ENCODE measurements around the gene DNPEP. TPM values are rescaled to one million over a fixed set of nuclear protein-coding genes. Genes with fewer than 3 reads are reported as not detected.
"Not testable (repeated sequence)": the region's sequence is repeated elsewhere in the genome, so short reads cannot be mapped to it uniquely, and the experiment has no call there.

The DNPEP gene
- total RNA-seq, 1 donor from 2014 or later, result 86.6 TPM

DNA sequence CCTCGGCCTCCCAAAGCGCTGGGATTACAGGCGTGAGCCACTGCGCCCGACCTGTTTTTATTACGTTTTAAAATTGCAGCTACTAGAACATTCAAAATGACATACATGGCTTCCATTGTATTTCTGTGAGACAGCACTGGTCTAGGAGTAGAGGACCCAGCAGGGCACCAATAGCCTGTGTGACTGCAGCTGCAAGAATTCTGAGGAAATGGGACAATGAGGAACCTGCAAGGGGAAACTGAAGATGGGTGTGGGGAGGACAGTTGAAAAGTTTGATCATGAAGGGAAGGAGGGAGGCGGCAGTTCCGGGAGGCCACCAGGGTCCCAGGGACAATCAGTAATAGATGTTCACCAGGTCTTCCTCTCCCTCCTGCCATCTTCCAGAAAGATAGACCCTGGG, 13.9 kb upstream of the DNPEP start:
- DNase-seq (ENCODE audit: low spot score), result no peak

DNA sequence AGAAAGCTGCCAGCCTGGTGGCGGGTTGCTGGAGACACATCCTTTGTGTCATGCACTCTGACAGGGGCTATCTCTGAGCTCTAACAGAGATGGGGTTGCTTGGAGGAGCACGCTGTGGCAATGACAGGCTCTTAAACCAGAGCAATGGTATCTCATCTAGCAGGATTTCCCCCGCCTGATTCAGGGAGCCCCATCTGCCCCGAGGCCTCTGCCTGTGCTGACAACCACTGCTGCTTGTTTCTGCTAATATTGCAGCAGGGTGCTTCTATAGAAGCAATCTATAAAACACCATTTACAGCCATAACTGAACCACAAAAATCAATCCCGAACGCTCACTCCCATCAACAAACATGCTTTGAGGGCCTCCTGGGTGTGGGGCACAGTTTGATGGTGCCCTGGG, 12.8 kb upstream of the DNPEP start:
- no peak for DNase-seq (ENCODE audit: low spot score)

- no peak for DNase-seq (ENCODE audit: low spot score)
Observed at GRCh38 chr2:219399716-219400478, 12.2 kb upstream of the DNPEP start.

- DNase-seq (ENCODE audit: low spot score), result no peak
Observed at GRCh38 chr2:219398721-219399363, 11.1 kb upstream of the DNPEP start.

GRCh38 chr2:219396863-219397457, 9.2 kb upstream of the DNPEP start:
- no peak for DNase-seq (ENCODE audit: low spot score)

DNA sequence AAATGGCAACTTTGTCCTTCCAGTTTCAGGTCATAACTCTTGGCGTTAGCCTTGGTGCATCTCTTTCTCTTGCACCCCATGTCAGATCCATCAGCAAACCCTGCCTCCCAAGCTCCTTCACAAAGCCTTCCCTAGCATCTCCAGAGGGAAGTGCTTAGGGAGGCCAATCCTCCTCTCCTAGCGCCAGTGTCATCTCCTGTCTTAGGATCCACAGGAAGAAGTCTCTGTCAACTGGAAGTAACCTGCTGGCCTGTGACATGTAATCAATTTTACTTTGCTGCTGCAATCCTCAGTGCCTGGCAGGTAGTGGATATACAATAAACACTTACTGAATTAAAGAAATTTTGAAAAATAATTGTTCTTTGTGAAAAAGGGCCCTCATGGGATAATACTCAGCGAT, 7.9 kb upstream of the DNPEP start:
- DNase-seq (ENCODE audit: low spot score), result no peak

GRCh38 chr2:219395056-219395455, 7.3 kb upstream of the DNPEP start:
- not testable (repeated sequence) for DNase-seq (ENCODE audit: low spot score)

DNA sequence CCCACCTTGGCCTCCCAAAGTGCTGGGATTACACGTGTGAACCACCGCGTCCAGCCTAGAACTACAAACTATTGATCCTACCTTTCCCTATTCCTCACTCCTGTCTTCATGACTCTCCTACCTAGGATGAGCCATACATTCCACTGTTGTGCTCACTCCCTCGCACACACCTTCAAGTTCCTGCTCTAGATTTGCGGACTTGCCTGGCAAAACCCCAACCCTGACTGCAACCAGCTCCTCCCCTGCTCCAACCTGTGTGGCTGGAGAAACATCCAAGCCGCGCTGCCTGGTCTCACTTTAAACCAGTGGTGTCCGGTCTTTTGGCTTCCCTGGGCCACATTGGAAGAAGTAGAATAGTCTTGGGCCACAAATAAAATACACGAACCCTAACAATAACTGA, 5.0 kb upstream of the DNPEP start:
- no peak for DNase-seq (ENCODE audit: low spot score)

- no peak for DNase-seq (ENCODE audit: low spot score)
Observed at GRCh38 chr2:219388907-219389156, 1.1 kb upstream of the DNPEP start.

DNA sequence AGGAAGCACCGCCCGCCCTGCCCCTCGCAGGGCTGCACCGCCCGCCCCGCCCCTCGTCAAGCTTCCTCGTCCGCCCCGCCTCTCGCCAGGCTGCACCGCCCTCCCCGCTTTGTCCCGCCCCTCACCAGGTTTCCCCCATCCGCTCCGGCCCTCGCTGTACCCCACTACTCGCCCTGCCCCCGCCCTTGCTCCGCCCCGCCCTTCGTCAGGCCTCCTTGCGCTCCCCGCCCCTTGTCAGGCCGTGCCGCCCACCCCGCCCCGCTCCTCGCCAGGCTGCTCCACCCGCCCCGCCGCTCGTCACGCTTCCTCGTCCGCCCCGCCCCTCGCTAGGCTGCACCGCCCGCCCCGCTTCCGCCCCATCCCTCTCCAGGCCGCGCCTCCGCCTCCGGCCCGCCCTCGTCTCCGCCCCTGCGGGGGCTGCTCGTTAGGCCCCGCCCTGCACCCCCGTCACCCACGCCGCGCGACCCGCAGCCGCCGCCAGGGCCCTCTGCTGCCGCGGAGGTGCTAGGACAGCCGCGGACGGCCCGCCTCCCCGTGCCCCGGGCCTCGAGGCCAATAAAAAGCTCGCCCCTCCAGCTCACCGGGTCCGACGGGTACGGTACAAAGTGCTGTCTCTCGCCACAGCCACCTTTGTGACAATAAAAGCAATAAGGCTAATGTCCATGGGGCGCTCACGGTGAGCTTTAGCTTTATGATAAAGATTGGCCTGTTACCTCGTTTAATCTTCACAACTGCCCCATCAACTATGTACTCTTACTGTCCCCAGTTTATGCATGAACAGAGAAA, 602 bp upstream of the DNPEP start:
- DNase-seq (ENCODE audit: low spot score), result peak; percentile 99

- no peak for DNase-seq (ENCODE audit: low spot score)
Observed at GRCh38 chr2:219386532-219387280, 1.0 kb downstream of the DNPEP start.

DNA sequence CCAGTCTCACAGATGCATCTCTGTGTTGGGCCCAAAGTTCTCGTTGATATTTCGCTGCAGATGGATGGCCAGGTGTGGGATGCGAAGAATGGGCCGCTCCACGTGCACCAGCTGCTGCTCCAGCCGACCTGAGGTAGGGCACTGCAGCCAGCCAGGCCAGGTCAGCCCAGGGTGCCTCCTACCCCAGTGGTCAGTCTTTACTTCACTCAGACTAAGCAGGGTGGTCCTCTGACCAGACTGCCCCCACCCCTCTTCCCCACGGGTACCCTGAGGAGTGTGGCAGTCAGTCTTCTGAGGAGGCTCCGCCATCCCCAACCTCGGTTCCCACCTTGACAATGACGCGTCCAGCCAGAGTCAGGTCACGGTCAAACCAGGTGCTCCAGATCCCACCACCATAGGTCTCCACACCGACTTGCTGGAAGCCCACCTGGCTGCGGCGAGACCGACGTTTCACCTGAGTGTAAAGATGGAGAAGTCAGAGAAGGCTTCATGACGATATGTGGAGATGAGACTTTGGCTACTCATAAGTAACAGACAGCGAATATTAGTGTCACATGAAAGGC, 1.7 kb downstream of the DNPEP start:
- DNase-seq (ENCODE audit: low spot score), result no peak

- DNase-seq (ENCODE audit: low spot score), result no peak
Observed at GRCh38 chr2:219384859-219385258, 2.9 kb downstream of the DNPEP start.

DNA sequence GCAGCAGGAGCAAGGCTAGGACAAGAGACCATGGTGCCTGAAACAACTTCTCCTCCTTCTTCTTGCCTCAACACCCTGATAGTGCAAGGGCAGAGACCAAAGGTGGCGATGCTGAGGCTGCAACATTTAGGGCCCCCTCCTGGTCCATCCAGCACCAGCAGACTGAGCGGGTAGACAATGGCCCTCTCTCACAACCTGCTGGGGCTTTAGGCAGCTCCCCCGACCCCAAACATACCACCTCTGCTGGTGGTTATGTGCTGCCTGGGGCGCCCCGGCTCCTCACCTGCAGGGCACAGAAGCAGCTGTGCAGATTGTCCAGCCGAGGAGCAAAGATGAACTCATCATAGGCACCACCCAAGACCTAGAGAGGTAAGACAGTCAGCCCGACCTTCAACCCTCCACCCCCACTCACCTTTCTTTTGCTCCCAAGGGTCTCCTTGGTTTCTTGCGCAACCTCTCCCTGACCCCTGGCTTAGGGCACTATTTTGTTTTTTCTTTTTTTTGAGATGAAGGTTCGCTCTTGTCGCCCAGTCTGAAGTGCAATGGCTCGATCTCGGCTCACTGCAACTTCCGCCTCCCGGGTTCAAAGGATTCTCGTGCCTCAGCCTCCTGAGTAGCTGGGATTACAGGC, 3.5 kb downstream of the DNPEP start:
- DNase-seq (ENCODE audit: low spot score), result no peak

- DNase-seq (ENCODE audit: low spot score), result no peak
Observed at GRCh38 chr2:219381448-219381847, 6.3 kb downstream of the DNPEP start.

DNA sequence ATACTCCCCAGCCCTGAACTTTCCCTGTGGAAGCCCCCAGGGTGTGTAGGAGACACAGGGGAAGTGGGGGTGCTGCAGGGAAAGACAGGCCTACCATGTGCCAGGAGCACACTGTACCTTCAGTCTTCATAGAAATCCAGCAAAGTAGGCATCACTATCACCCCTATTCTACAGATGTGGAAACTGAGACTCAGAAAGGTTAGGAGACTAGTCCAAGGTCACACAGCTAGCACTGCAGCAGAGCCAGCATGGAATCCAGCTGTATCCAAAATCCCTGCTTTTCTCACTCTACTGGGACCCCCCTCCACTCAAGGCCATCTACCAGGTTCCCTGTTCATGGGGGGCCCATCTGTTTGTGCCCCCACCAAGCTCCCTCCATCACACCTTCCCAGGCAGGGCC, 6.8 kb downstream of the DNPEP start:
- no peak for DNase-seq (ENCODE audit: low spot score)

GRCh38 chr2:219378163-219378851, 9.4 kb downstream of the DNPEP start:
- DNase-seq (ENCODE audit: low spot score), result no peak

DNA sequence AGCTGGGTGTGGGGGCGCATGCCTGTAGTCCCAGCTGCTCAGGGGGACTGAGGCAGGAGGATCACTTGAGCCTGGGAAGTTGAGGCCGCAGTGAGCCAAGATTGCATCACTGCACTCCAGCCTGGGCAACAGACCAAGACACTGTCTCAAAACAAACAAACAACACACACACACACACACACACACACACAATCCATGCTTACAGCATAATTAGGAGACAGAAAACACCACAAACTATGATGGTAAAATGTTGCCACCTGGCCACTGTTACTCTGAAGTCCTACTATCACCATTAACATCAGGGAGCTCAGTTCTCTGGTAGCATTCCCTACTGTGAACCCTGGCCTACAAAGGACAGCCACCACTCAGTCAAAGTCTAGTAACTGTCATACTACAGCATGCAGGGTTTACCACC, 18.3 kb downstream of the DNPEP start:
- DNase-seq (ENCODE audit: low spot score), result no peak

DNA sequence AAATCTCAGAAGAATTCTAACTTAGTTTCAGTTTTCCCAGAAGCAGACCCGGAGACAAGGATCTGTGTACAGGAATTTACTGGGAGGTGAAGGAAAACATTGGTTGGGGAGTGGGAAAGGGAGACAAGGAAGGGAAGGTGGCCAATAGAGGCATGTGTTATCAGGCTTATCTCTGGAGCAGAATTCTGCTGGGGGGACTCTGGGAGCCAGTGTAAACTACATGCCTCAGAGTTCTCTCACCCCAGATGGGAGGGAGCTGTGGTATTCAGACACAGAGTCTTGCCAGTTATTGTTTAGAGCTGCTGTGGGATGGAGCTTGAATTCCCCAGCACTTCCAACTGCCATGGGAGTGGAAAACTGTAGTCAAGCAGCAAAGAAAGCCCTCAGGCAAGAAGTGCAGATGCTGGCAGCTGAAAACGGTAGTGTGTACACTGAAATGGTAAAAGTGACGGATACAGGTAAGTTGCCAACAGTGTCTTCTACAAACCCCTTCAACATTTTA, 19.0 kb downstream of the DNPEP start:
- no peak for DNase-seq (ENCODE audit: low spot score)

DNA sequence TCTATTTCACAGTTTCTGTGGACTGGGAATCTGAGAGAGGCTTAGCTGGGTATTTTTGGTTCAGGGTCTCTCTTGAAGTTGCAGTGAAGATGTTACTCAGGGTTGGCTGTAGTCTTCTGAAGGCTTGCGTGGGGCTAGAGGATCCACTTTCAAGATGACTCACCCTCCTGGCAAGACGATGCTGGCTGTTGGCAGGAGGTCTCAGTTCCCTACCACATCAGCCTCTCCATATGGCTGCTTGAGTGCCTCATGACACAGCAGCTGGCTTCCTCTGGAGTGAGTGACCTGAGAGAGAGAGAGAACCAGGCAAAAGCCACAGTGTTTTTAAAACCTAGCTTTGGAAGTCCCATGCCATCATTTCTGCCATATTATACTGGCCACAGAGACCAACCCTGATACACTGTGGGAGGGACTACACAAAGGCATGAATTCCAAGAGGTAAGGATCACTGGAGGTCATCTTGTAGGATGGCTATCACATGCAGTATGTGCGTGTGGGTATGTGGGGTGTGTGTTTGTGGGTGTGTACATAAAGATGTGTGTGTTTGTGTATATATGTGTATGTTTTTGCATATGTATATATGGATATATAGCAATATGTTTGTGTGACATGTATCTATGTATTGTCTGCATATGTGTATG, 25.1 kb downstream of the DNPEP start:
- peak; percentile 46 for DNase-seq (ENCODE audit: low spot score)

Measured in ureter (tissue), 1 donor.